K562 (cell line): ENCODE results near the gene FSTL3. TPM values are rescaled to one million over a fixed set of nuclear protein-coding genes. Genes with fewer than 3 reads are reported as not detected.

Experiments used
- ATAC-seq: fragments of 200-7000 bp; cut with Tn5 transposase; 3 replicates; pipeline ENCODE4 v1.9.1; 2020; ENCODE audit warnings: moderate library complexity
- BruUV-seq: library from RNA; stranded (reverse); fragments of 400-500 nt; replicated peaks from 2 replicates; lab custom pipeline; 2021; lab: Mats Ljungman, UMichigan
- CTCF ChIA-PET: fragments of 300-600 bp; formaldehyde crosslinking; extraction: SDS; loops from one replicate; lab custom pipeline; 2021; ENCODE audit warnings: low intra/inter-chr PET ratio; lab: Yijun Ruan, JAX
- POLR2A ChIA-PET: fragments of 300-600, 350-650 bp; sonication (Branson Sonifier 250); formaldehyde crosslinking; extraction: SDS; loops from one replicate; lab custom pipeline; 2021; ENCODE audit warnings: antibody characterized with exemption, inconsistent platforms; lab: Yijun Ruan, JAX
- DNase-seq, 4 experiments: peaks; one replicate each; pipeline versions ENCODE4 v3.0.0 to v3.0.0-alpha.2; 2011 to 2018; ENCODE audit warnings: low spot score in 3 of 4, mixed read lengths in 3 of 4; ENCODE audit errors: extremely low read depth in 1 of 4
- FAIRE-seq: peaks from 2 replicates; lab custom pipeline; 2011; peaks lifted over from hg19 to GRCh38; lab: Jason Lieb, UNC
- H2AFZ ChIP-seq: 2 replicates; pipeline ENCODE4 v1.6.0; 2011; ENCODE audit warnings: low read depth, low read length, control low read depth, inconsistent platforms
- H3K27ac ChIP-seq: fragments of 200-600 bp; 3 replicates; pipeline ENCODE4 v1.8.0; 2011; ENCODE audit warnings: low read depth, mild to moderate bottlenecking, control low read depth, inconsistent platforms, low read length, moderate library complexity, mixed read lengths; ENCODE audit errors: extremely low read depth
- H3K27me3 ChIP-seq, 2 experiments: fragments of 300-600 bp in 1 of 2; 2 replicates in 1 of 2; 3 replicates in 1 of 2; pipeline versions ENCODE4 v1.6.0 to v1.8.0; 2011; ENCODE audit warnings: inconsistent platforms in 2 of 2, low read length in 2 of 2, mild to moderate bottlenecking in 1 of 2, mixed read lengths in 1 of 2, moderate library complexity in 1 of 2; ENCODE audit not compliant: control insufficient read depth in 2 of 2, insufficient read depth in 2 of 2
- H3K36me3 ChIP-seq: fragments of 300-600 bp; 3 replicates; pipeline ENCODE4 v1.8.0; 2011; ENCODE audit warnings: mild to moderate bottlenecking, low read length, inconsistent platforms; ENCODE audit not compliant: control insufficient read depth, insufficient read depth
- H3K4me1 ChIP-seq, 2 experiments: fragments of 200-600 bp in 1 of 2; replicated peaks in 1 of 2; 2 replicates in 1 of 2; 3 replicates in 1 of 2; pipeline versions ENCODE4 v1.5.1 to v1.8.0; 2011; ENCODE audit warnings: inconsistent platforms in 2 of 2, low read length in 2 of 2, mild to moderate bottlenecking in 1 of 2, mixed read lengths in 1 of 2, moderate library complexity in 1 of 2; ENCODE audit not compliant: control insufficient read depth in 2 of 2, insufficient read depth in 2 of 2
- H3K4me2 ChIP-seq: 2 replicates; pipeline ENCODE4 v1.6.1; 2011; ENCODE audit warnings: low read length, control low read depth, inconsistent platforms, mixed read lengths; ENCODE audit not compliant: insufficient read depth
- H3K4me3 ChIP-seq: fragments of 200-600 bp; sonication (generic), shearing (Covaris generic); 2 replicates; pipeline ENCODE4 v1.5.1; 2016; ENCODE audit warnings: control low read depth, inconsistent platforms
- H3K79me2 ChIP-seq: fragments of 200-600 bp; 3 replicates; pipeline ENCODE4 v1.8.0; 2011; ENCODE audit warnings: low read length, inconsistent platforms; ENCODE audit not compliant: control insufficient read depth, insufficient read depth
- H3K9ac ChIP-seq, 2 experiments: 2 replicates each; pipeline versions ENCODE4 v1.6.0 to v1.6.1; 2011; ENCODE audit warnings: low read depth in 2 of 2, low read length in 2 of 2, control low read depth in 1 of 2, inconsistent platforms in 1 of 2, mild to moderate bottlenecking in 1 of 2, mixed read lengths in 1 of 2; ENCODE audit not compliant: insufficient read depth in 1 of 2
- H3K9me1 ChIP-seq: one replicate; pipeline ENCODE4 v1.6.0; 2011; ENCODE audit warnings: inconsistent platforms, mild to moderate bottlenecking, low read length, moderate library complexity; ENCODE audit not compliant: control insufficient read depth, insufficient read depth
- H3K9me3 ChIP-seq: replicated peaks from 2 replicates; pipeline ENCODE4 v1.5.1; 2011; ENCODE audit warnings: low read depth, low read length, inconsistent platforms; ENCODE audit not compliant: control insufficient read depth, insufficient read depth
- H4K20me1 ChIP-seq: replicated peaks from 2 replicates; pipeline ENCODE4 v1.6.1; 2011; ENCODE audit warnings: low read length, inconsistent platforms, mixed read lengths; ENCODE audit not compliant: control insufficient read depth, insufficient read depth
- ATF3 ChIP-seq, 2 experiments: fragments of 450-650 bp in 1 of 2; sonication (generic) in 1 of 2; formaldehyde crosslinking in 1 of 2; IDR thresholded peaks in 1 of 2; conservative IDR thresholded peaks in 1 of 2; 2 replicates each; pipeline versions ENCODE4 v1.6.1 to v1.8.1; 2016 to 2023; ENCODE audit warnings: mild to moderate bottlenecking in 2 of 2, moderate library complexity in 2 of 2, inconsistent platforms in 1 of 2, missing genetic modification reagents in 1 of 2
- BDP1 ChIP-seq: IDR thresholded peaks from 3 replicates; pipeline ENCODE4 v1.6.1; 2011; ENCODE audit not compliant: insufficient read length, insufficient read depth
- CTCF ChIP-seq, 3 experiments: IDR thresholded peaks in 2 of 3; conservative IDR thresholded peaks in 1 of 3; 2 replicates each; pipeline ENCODE4 v1.5.1; 2011 to 2012; ENCODE audit warnings: low read length in 3 of 3, mild to moderate bottlenecking in 3 of 3, control low read depth in 2 of 3, improper control_type of control experiment in 1 of 3, inconsistent platforms in 1 of 3, low read depth in 1 of 3, mixed read lengths in 1 of 3, moderate library complexity in 1 of 3; ENCODE audit not compliant: insufficient read depth in 2 of 3
- CTCFL ChIP-seq: IDR thresholded peaks from 2 replicates; pipeline ENCODE4 v1.6.1; 2011; ENCODE audit warnings: borderline replicate concordance, low read depth, mild to moderate bottlenecking, moderate library complexity, low read length; ENCODE audit not compliant: insufficient read depth, poor library complexity, severe bottlenecking
- EHMT2 ChIP-seq: fragments of 450-650 bp; IDR thresholded peaks from 2 replicates; pipeline ENCODE4 v1.6.1; 2018; ENCODE audit warnings: antibody characterized with exemption
- HINFP ChIP-seq: fragments of 450-650 bp; conservative IDR thresholded peaks from 2 replicates; pipeline ENCODE4 v1.6.1; 2016; ENCODE audit warnings: missing genetic modification characterization, low read depth, mild to moderate bottlenecking, control low read depth, missing compliant biosample characterization
- MECOM ChIP-seq: fragments of 250-450 bp; sonication (Bioruptor Pico); IDR thresholded peaks from 2 replicates; pipeline ENCODE4 v1.8.0; 2022; ENCODE audit warnings: inconsistent platforms
- NCOA1 ChIP-seq: fragments of 450-650 bp; IDR thresholded peaks from 2 replicates; pipeline ENCODE4 v1.6.1; 2016; ENCODE audit warnings: low read depth
- ZBTB33 ChIP-seq: sonication (generic); formaldehyde crosslinking; IDR thresholded peaks from 2 replicates; pipeline ENCODE4 v1.8.1; 2023; ENCODE audit warnings: mild to moderate bottlenecking, missing genetic modification reagents
- ZNF174 ChIP-seq: fragments of 250-450 bp; sonication (Bioruptor Pico); IDR thresholded peaks from 2 replicates; pipeline ENCODE4 v1.4.0; 2020; ENCODE audit warnings: mild to moderate bottlenecking
- WGBS: fragments of 100-300 bp; shearing (Covaris generic); methylation state at CpG from one replicate; pipeline ENCODE4 v1.1.6; 2016; ENCODE audit warnings: low coverage, mixed read lengths; ENCODE audit not compliant: insufficient coverage; ENCODE audit errors: missing lambda C conversion rate; 5-methylcytosine and 5-hydroxymethylcytosine counted together
- in situ Hi-C: fragments of 300-500 bp; cut with MboI; formaldehyde crosslinking; loops from 4 replicates; pipeline ENCODE4 v1.15.0; 2018; ENCODE audit warnings: inconsistent platforms, mixed read lengths
- intact Hi-C: fragments of 100-400 bp; cut with micrococcal nuclease; formaldehyde crosslinking; loops from 2 replicates; pipeline ENCODE4 v1.14.2; 2022
- polyA plus RNA-seq, 8 experiments: library from polyadenylated mRNA; depleted of rRNA in 4 of 8; stranded (reverse) in 5 of 8; unstranded in 3 of 8; fragments of >200 nt; fragmentation: Nextera tagmentation in 2 of 8; fragmentation: Illumina TruSeq in 1 of 8; extraction: Ambion mirVana in 2 of 8; extraction: Trizol in 1 of 8; gene quantifications; 2 replicates each; pipeline versions ENCODE4 v1.2.1 to v1.2.3, GENCODE V29; 2011 to 2014; ENCODE audit warnings: inconsistent platforms in 1 of 8, missing spikeins in 1 of 8
- total RNA-seq, 7 experiments: library from RNA; depleted of rRNA in 6 of 7; stranded (reverse); fragments of >200 nt in 6 of 7; fragmentation: Illumina TruSeq in 2 of 7; extraction: Trizol in 2 of 7; gene quantifications; 2 replicates each; pipeline versions ENCODE4 v1.2.1 to v1.2.3, GENCODE V29; 2011 to 2021; ENCODE audit warnings: low replicate concordance in 1 of 7

FSTL3 gene
- total and polyA plus RNA-seq, 9 of the 15 experiments (the other 6 are each of a cell fraction or from before 2014, with no cell fraction given) = 0.35 to 6.8 (median 4.2) TPM; not detected in 1

GRCh38 chr19:628168-628567 is 48.0 kb upstream of the FSTL3 start:
- ChIA-PET POLR2A (interaction anchor here (0.8 to 1.0 kb wide), 2 partner anchors 8 to 13 kb away, joined by 3 read pairs; no protein-coding TSS in a partner anchor), CTCF (no interaction called here)
- no TSS peak for BruUV-seq
- Histone ChIP-seq H2AFZ (no peak overlapping the region), H4K20me1 (no peaks in the 10 kb centered on the region), H3K4me1 (peaks cover 0 to 45% of the 10 kb centered on the region in 2 experiments; a peak in 4 of 5 replicates), H3K9ac (no peak overlapping the region), H3K27me3 (no peaks in the 10 kb centered on the region), H3K79me2 (peaks cover 46% of the 10 kb centered on the region), H3K9me3 (no peaks in the 10 kb centered on the region), H3K36me3 (peaks cover 76% of the 10 kb centered on the region; the same call in 2 of the 3 replicates), H3K4me3 (no peak overlapping the region), H3K27ac (no peak overlapping the region), H3K4me2 (no peak overlapping the region)
- in situ Hi-C loops = no loop called here
- DNase-seq (peak in 1 of 4 experiments; percentile 38), FAIRE-seq (no peak), ATAC-seq (no peak)
- intact Hi-C loops = no loop called here
- WGBS = 90% methylated on average over 19 of the region's 19 CpGs
- TF ChIP-seq MECOM (no peak), EHMT2 (no peak), ATF3 (IDR thresholded peaks at IDR 0.05) (0 out of 2 replicates have a peak, but pooled peaks have one; percentile 42), ATF3 (CRISPR knock-in tag; conservative IDR thresholded peaks at IDR 0.05) (no peak), ZNF174 (no peak), NCOA1 (no peak), CTCFL (peak; percentile 54), HINFP (no peak), CTCF (IDR thresholded peaks at IDR 0.05 in 2 of 3, conservative IDR thresholded peaks at IDR 0.05 in 1 of 3; ENCODE audit: insufficient read depth in 2 of 3, low read depth in 1 of 3, low read length in 3 of 3) (peak; percentile 18 to 50 (median 44); a peak in 4 of 6 replicates), ZBTB33 (CRISPR knock-in tag) (peak; percentile 99), BDP1 (no peak)
- TF ChIP-seq, all 486 proteins: peak for 4
- H3K9me1 ChIP-seq = no peaks in the 10 kb centered on the region
